GM12864 (cell line): Measurements from ENCODE around the gene PUM2.
"Not testable (repeated sequence)": the region's sequence is repeated elsewhere in the genome, so short reads cannot be mapped to it uniquely, and the experiment has no call there.

ENCODE experiments used
- DNase-seq: peaks from one replicate; pipeline ENCODE4 v3.0.0-alpha.2; 2011; ENCODE audit warnings: low read depth
- H3K4me3 ChIP-seq: 2 replicates; pipeline ENCODE4 v1.5.1; 2011; ENCODE audit warnings: mild to moderate bottlenecking, low read depth, low read length, control low read depth
- CTCF ChIP-seq: IDR thresholded peaks from 2 replicates; pipeline ENCODE4 v1.5.1; 2011; ENCODE audit warnings: low read depth, mild to moderate bottlenecking, moderate library complexity, low read length, control low read depth, inconsistent platforms; ENCODE audit errors: missing control alignments

PUM2 gene

GRCh38 chr2:20242727-20243377, 107.8 kb downstream of the PUM2 start:
- no peak for DNase-seq
- H3K4me3 ChIP-seq = no peak overlapping the region
- TF ChIP-seq CTCF = peak; percentile 8

- no peak for DNase-seq
- H3K4me3 ChIP-seq = no peak overlapping the region
- TF ChIP-seq CTCF = peak; percentile 64
Measured at GRCh38 chr2:20241973-20242726, 108.5 kb downstream of the PUM2 start.

- not testable (repeated sequence) for H3K4me3 ChIP-seq, DNase-seq
Measured at GRCh38 chr2:20240291-20240690, 110.4 kb downstream of the PUM2 start.

- H3K4me3 ChIP-seq = no peak overlapping the region
- no peak for DNase-seq
- TF ChIP-seq CTCF = no peak
Measured at GRCh38 chr2:20236496-20236895, 114.1 kb downstream of the PUM2 start.

- DNase-seq = no peak
- no peak for TF ChIP-seq CTCF
- no peak overlapping the region for H3K4me3 ChIP-seq
Measured at GRCh38 chr2:20235655-20236305, 114.9 kb downstream of the PUM2 start.

- H3K4me3 ChIP-seq, DNase-seq: not testable (repeated sequence)
Measured at GRCh38 chr2:20234597-20234996, 116.0 kb downstream of the PUM2 start.

- no peak for TF ChIP-seq CTCF
- DNase-seq = no peak
- no peak overlapping the region for H3K4me3 ChIP-seq
Measured at GRCh38 chr2:20232837-20233207, 117.8 kb downstream of the PUM2 start.
